Measurements from ENCODE around the gene SMYD4.

- no peak for TF ChIP-seq CTCF (IDR thresholded peaks at IDR 0.05)
- no peak for TF ChIP-seq POLR2A (IDR thresholded peaks at IDR 0.05)
These were observed 29.0 kb downstream of the SMYD4 start for GRCh38 chr17:1800712-1801111.
